Thyroid gland (tissue), 4 donors: ENCODE data around the gene RILP. TPM values are rescaled to one million over a fixed set of nuclear protein-coding genes. Genes with fewer than 3 reads are reported as not detected.

Experiments
- DNase-seq, 2 donors: peaks; one replicate each; pipeline ENCODE4 v3.0.0-alpha.2; 2019
- H3K27ac ChIP-seq, 3 donors: fragments of 200-600 bp; sonication (generic); 1 replicate in 2 of 3; 2 replicates in 1 of 3; pipeline ENCODE4 v1.5.1; 2016 to 2019; ENCODE audit warnings: mild to moderate bottlenecking in 1 of 3, moderate library complexity in 1 of 3
- H3K27me3 ChIP-seq: fragments of 200-600 bp; sonication (generic); one replicate; pipeline ENCODE4 v1.5.1; 2019
- H3K36me3 ChIP-seq, 2 donors: fragments of 200-600 bp; sonication (generic); one replicate each; pipeline ENCODE4 v1.5.1; 2016 to 2019
- H3K4me1 ChIP-seq, 2 donors: fragments of 200-600 bp; sonication (generic); one replicate each; pipeline ENCODE4 v1.5.1; 2017 to 2019
- H3K4me3 ChIP-seq, 3 donors: fragments of 200-600 bp; sonication (generic); replicated peaks in 1 of 3; 1 replicate in 2 of 3; 2 replicates in 1 of 3; pipeline ENCODE4 v1.5.1; 2016; ENCODE audit warnings: mild to moderate bottlenecking in 1 of 3
- H3K9me3 ChIP-seq: fragments of 200-600 bp; sonication (generic); one replicate; pipeline ENCODE4 v1.5.1; 2017
- CTCF ChIP-seq, 6 experiments: fragments of 200-600 bp in 3 of 6; fragments of 450-650 bp in 3 of 6; sonication (generic) in 3 of 6; IDR thresholded peaks; one replicate each; pipeline ENCODE4 v1.5.1; 2016 to 2019; ENCODE audit warnings: antibody characterized with exemption in 6 of 6, mild to moderate bottlenecking in 2 of 6, inconsistent platforms in 1 of 6, moderate library complexity in 1 of 6
- POLR2A ChIP-seq, 2 donors: fragments of 450-650 bp; IDR thresholded peaks; one replicate each; pipeline ENCODE4 v1.6.1; 2017; ENCODE audit warnings: antibody characterized with exemption in 2 of 2, mild to moderate bottlenecking in 2 of 2, moderate library complexity in 1 of 2
- WGBS, 2 donors: methylation state at CpG; one replicate each; pipeline ENCODE4 v1.1.5; 2017; 5-methylcytosine and 5-hydroxymethylcytosine counted together
- intact Hi-C: fragments of 100-400 bp; cut with DNase I; formaldehyde crosslinking; loops from one replicate; pipeline ENCODE4 v1.15.1; 2023
- total RNA-seq, 4 donors: library from RNA; depleted of rRNA; stranded (reverse); fragments of >200 nt; gene quantifications; one replicate each; pipeline ENCODE4 v1.2.3, GENCODE V29; 2016

Gene RILP
- total RNA-seq, 4 donors from 2014 or later: 67.5 to 140 (median 124) TPM

- H3K4me3 ChIP-seq: peak overlapping the region in 2 of 3 donors; percentile 23 to 47
- peak; percentile 90 to 91 for DNase-seq
- peak in 1 of 2 donors; percentile 70 for TF ChIP-seq POLR2A (IDR thresholded peaks at IDR 0.05)
- peak in 3 of 6 experiments; percentile 44 to 50 (median 46) for TF ChIP-seq CTCF (IDR thresholded peaks at IDR 0.05)
- intact Hi-C loops: no loop called here
- H3K36me3 ChIP-seq: no peaks in the 10 kb centered on the region
- H3K27me3 ChIP-seq: no peaks in the 10 kb centered on the region
- WGBS, 2 donors: 0% methylated on average over 3 to 14 of the region's 90 CpGs
- no peaks in the 10 kb centered on the region for H3K9me3 ChIP-seq
- peak overlapping the region; percentile 71 to 88 (median 81) for H3K27ac ChIP-seq
- peaks cover 49 to 73% of the 10 kb centered on the region in 2 donors for H3K4me1 ChIP-seq
Measured at GRCh38 chr17:1643293-1643998, 6.2 kb downstream of the RILP start.

GRCh38 chr17:1641065-1641403, 8.6 kb downstream of the RILP start:
- intact Hi-C loops: no loop called here

GRCh38 chr17:1640329-1641064, 9.2 kb downstream of the RILP start:
- H3K27me3 ChIP-seq: no peaks in the 10 kb centered on the region
- H3K4me1 ChIP-seq: peaks cover 31 to 46% of the 10 kb centered on the region in 2 donors
- 45 to 48% methylated on average over 13 to 14 of the region's 23 CpGs for WGBS, 2 donors
- no peak for TF ChIP-seq CTCF (IDR thresholded peaks at IDR 0.05)
- no peak for TF ChIP-seq POLR2A (IDR thresholded peaks at IDR 0.05)
- H3K27ac ChIP-seq: peak overlapping the region; percentile 65 to 85 (median 68)
- no peak overlapping the region for H3K4me3 ChIP-seq
- DNase-seq: peak; percentile 86 to 89
- no peaks in the 10 kb centered on the region for H3K9me3 ChIP-seq
- peaks cover 0 to 5% of the 10 kb centered on the region in 2 donors for H3K36me3 ChIP-seq
- intact Hi-C loops: no loop called here

More at GRCh38 chr17:1641065-1641403, 8.6 kb downstream of the RILP start:
- no peak for DNase-seq
- TF ChIP-seq CTCF (IDR thresholded peaks at IDR 0.05) (no peak), POLR2A (IDR thresholded peaks at IDR 0.05) (no peak)
- H3K4me3 ChIP-seq: no peak overlapping the region
- peaks cover 0 to 3% of the 10 kb centered on the region in 2 donors for H3K36me3 ChIP-seq
- 86 to 88% methylated on average over 8 to 12 of the region's 12 CpGs for WGBS, 2 donors
- H3K9me3 ChIP-seq: no peaks in the 10 kb centered on the region
- H3K27ac ChIP-seq: peak overlapping the region; percentile 65 to 85 (median 68)
- H3K4me1 ChIP-seq: peaks cover 31 to 51% of the 10 kb centered on the region in 2 donors
- no peaks in the 10 kb centered on the region for H3K27me3 ChIP-seq

GRCh38 chr17:1639549-1640180, 10.0 kb downstream of the RILP start:
- peak overlapping the region; percentile 65 to 85 (median 68) for H3K27ac ChIP-seq
- peak; percentile 97 to 98 for DNase-seq
- no peaks in the 10 kb centered on the region for H3K27me3 ChIP-seq
- TF ChIP-seq CTCF (IDR thresholded peaks at IDR 0.05) (no peak), POLR2A (IDR thresholded peaks at IDR 0.05) (peak in 1 of 2 donors; percentile 55)
- H3K4me1 ChIP-seq: peaks cover 30 to 39% of the 10 kb centered on the region in 2 donors
- peaks cover 8 to 12% of the 10 kb centered on the region in 2 donors for H3K36me3 ChIP-seq
- intact Hi-C loops: no loop called here
- no peaks in the 10 kb centered on the region for H3K9me3 ChIP-seq
- no peak overlapping the region for H3K4me3 ChIP-seq
- WGBS, 2 donors: 24 to 32% methylated on average over 9 of the region's 11 CpGs
